Muscle layer of colon (tissue), 2 donors: Measurements from ENCODE around the gene SRPK1.
"Not testable (repeated sequence)": the region's sequence is repeated elsewhere in the genome, so short reads cannot be mapped to it uniquely, and the experiment has no call there.

Source experiments
- H3K27ac ChIP-seq: one replicate; pipeline ENCODE4 v1.7.0; 2013; ENCODE audit warnings: low read depth, mild to moderate bottlenecking, low read length, moderate library complexity
- H3K27me3 ChIP-seq, 2 donors: one replicate each; pipeline ENCODE4 v1.7.0; 2013; ENCODE audit warnings: low read length in 2 of 2, mild to moderate bottlenecking in 2 of 2; ENCODE audit not compliant: insufficient read depth in 2 of 2, control insufficient read depth in 1 of 2
- H3K36me3 ChIP-seq: one replicate; pipeline ENCODE4 v1.7.0; 2013; ENCODE audit warnings: mild to moderate bottlenecking, low read length; ENCODE audit not compliant: insufficient read depth
- H3K4me1 ChIP-seq: one replicate; pipeline ENCODE4 v1.7.0; 2013; ENCODE audit warnings: mild to moderate bottlenecking, low read length; ENCODE audit not compliant: insufficient read depth
- H3K4me3 ChIP-seq, 2 donors: one replicate each; pipeline ENCODE4 v1.7.0; 2013; ENCODE audit warnings: low read length in 2 of 2, low read depth in 1 of 2, mild to moderate bottlenecking in 1 of 2, moderate library complexity in 1 of 2
- H3K9ac ChIP-seq: one replicate; pipeline ENCODE4 v1.7.0; 2013; ENCODE audit warnings: low read length
- H3K9me3 ChIP-seq: one replicate; pipeline ENCODE4 v1.7.0; 2013; ENCODE audit warnings: mild to moderate bottlenecking, low read length
- donor health status: abdominal sarcoma.
- donor health status: Adenocarcinoma of cecum.

Gene SRPK1

DNA sequence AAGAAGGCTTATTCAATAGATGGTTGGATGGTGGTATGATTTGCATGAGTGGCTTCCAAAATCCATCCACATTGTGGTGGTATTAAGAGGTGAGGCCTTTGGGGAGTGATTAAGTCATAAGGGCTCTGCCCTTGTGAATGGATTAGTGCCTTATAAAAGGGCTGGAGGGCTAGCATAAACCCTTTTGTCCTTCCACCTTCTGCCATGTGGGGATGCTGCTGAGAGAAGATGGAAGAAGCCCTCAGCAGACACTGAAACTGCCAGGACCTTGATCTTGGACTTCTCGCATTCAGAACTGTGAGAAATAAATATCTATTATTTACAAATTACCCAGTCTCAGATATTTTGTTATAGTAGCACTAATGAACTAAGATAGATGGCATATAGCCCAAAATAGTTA, 27.8 kb upstream of the SRPK1 start:
- H3K36me3 ChIP-seq = no peaks in the 10 kb centered on the region
- H3K9ac ChIP-seq = no peak overlapping the region
- no peak overlapping the region for H3K4me3 ChIP-seq
- no peak overlapping the region for H3K27ac ChIP-seq
- no peaks in the 10 kb centered on the region for H3K27me3 ChIP-seq
- H3K9me3 ChIP-seq = no peaks in the 10 kb centered on the region
- no peaks in the 10 kb centered on the region for H3K4me1 ChIP-seq

GRCh38 chr6:35945650-35946025, 24.7 kb upstream of the SRPK1 start:
- H3K9ac ChIP-seq = no peak overlapping the region
- no peaks in the 10 kb centered on the region for H3K36me3 ChIP-seq
- H3K9me3 ChIP-seq = no peaks in the 10 kb centered on the region
- H3K4me1 ChIP-seq = no peaks in the 10 kb centered on the region
- H3K4me3 ChIP-seq = no peak overlapping the region
- H3K27me3 ChIP-seq = no peaks in the 10 kb centered on the region
- H3K27ac ChIP-seq = no peak overlapping the region

DNA sequence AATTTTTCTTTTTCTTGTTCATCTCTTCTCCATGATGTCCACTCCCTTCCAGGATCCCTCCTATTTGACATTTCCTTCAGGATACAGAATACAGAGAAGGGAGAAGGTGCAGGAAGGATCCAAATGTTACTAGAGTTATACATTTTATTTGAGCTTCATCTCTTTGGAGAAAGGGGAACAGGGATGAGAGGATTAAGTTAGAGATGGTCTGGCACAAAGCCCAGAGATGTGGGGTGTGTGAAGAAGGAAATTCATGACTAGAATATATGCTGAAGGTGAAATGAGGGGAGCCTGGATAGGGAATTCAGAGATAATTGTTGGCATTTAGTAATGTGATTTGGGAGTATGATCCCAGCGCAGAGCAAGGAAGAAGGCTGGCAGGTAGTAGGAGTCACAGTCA, 22.5 kb upstream of the SRPK1 start:
- H3K4me1 ChIP-seq = no peaks in the 10 kb centered on the region
- no peak overlapping the region for H3K4me3 ChIP-seq
- no peak overlapping the region for H3K27ac ChIP-seq
- no peaks in the 10 kb centered on the region for H3K9me3 ChIP-seq
- no peak overlapping the region for H3K9ac ChIP-seq
- H3K36me3 ChIP-seq = no peaks in the 10 kb centered on the region
- no peaks in the 10 kb centered on the region for H3K27me3 ChIP-seq

DNA sequence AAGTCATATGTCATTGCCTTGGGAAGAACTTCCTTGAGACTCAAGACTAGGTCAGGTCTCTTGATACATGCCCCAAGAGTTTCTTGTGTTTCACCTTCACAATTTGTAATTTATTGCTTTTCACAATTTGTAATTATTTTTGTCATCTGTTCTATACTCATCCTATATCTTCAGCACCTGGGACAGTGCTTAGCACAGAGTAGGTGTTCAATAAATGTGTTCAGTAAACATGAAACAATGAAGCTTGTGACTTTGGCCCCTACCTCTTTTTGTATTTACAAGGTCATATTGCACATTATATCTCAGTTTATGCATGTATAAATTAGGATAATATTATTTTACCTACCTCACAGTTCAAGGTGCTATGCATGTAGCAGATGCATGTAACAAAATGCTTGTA, 21.5 kb upstream of the SRPK1 start:
- no peak overlapping the region for H3K4me3 ChIP-seq
- H3K9ac ChIP-seq = no peak overlapping the region
- no peak overlapping the region for H3K27ac ChIP-seq
- no peaks in the 10 kb centered on the region for H3K27me3 ChIP-seq
- no peaks in the 10 kb centered on the region for H3K36me3 ChIP-seq
- no peaks in the 10 kb centered on the region for H3K9me3 ChIP-seq
- H3K4me1 ChIP-seq = no peaks in the 10 kb centered on the region

GRCh38 chr6:35941170-35941569, 20.3 kb upstream of the SRPK1 start:
- not testable (repeated sequence) for H3K9me3 ChIP-seq, H3K27me3 ChIP-seq, H3K27ac ChIP-seq, H3K4me1 ChIP-seq, H3K9ac ChIP-seq, H3K36me3 ChIP-seq, H3K4me3 ChIP-seq

GRCh38 chr6:35940014-35940413, 19.1 kb upstream of the SRPK1 start:
- not testable (repeated sequence) for H3K27ac ChIP-seq, H3K9ac ChIP-seq, H3K36me3 ChIP-seq, H3K9me3 ChIP-seq, H3K4me1 ChIP-seq, H3K27me3 ChIP-seq, H3K4me3 ChIP-seq

DNA sequence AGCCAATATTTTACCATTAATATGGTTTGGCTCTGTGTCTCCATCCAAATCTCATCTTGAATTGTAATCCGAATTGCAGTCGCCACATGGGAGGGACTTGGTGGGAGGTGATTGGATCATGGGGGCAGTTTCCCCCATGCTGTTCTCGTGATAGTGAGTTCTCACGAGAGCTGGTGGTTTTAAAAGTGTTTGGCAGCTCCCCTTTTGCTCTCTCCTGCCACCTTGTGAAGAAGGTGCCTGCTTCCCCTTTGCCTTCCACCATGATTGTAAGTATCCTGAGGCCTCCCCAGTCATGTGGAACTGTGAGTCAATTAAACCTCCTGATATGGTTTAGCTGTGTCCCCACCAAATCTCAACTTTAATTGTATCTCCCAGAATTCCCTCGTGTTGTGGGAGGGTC, 18.4 kb upstream of the SRPK1 start:
- H3K9ac ChIP-seq, H3K27ac ChIP-seq, H3K36me3 ChIP-seq, H3K4me1 ChIP-seq, H3K4me3 ChIP-seq, H3K27me3 ChIP-seq, H3K9me3 ChIP-seq: not testable (repeated sequence)

DNA sequence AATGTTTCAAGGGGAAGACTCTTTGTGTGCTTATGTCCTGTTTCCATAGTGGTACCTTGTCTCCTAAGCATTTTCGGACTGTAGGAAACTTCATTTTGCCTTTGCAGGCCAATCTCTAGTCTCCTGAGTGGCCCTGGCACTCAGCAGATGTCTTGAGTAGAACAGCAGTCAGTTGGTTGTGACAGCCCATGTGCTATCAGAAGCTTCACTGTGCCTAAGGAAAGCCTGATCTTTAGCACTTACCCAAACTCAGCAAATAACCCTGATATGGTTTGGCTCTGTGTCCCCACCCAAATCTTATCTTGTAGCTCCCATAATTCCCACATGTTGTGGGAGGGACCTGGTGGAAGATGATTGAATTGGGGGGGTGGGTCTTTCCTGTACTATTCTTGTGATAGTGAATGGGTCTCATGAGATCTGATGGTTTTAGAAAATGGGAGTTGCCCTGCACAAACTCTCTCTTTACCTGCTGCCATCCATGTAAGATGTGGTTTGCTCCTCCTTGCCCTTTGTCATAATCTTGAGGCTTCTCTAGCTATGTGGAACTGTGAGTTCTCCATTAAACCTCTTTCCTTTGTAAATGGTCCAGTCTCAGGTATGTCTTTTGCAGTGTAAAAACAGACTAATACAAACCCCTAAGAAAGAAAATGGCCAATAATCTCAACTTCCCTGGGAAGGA, 15.9 kb upstream of the SRPK1 start:
- Histone ChIP-seq H3K27me3 (no peaks in the 10 kb centered on the region), H3K4me1 (no peaks in the 10 kb centered on the region), H3K9ac (no peak overlapping the region), H3K9me3 (no peaks in the 10 kb centered on the region), H3K4me3 (no peak overlapping the region), H3K27ac (no peak overlapping the region), H3K36me3 (no peaks in the 10 kb centered on the region)

DNA sequence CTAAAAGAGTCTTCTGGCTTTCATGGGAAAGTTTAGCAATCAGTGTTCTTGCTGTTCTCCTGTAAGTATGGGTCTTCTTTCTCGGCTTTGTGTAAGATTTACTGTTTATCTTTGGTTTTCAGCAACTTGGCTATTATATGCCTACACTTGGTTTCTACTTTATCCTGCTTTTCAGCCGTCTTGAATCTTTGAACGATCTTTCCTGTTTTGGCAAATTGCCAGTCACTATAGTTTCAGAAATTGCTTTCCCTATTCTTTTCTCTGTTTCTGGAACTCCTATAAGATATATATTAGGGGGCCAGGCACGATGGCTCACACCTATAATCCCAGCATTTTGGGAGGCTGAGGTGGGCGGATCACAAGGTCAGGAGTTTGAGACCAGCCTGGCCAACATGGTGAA, 14.6 kb upstream of the SRPK1 start:
- no peaks in the 10 kb centered on the region for H3K9me3 ChIP-seq
- H3K27ac ChIP-seq = no peak overlapping the region
- H3K36me3 ChIP-seq = no peaks in the 10 kb centered on the region
- H3K4me1 ChIP-seq = no peaks in the 10 kb centered on the region
- no peak overlapping the region for H3K9ac ChIP-seq
- H3K4me3 ChIP-seq = no peak overlapping the region
- no peaks in the 10 kb centered on the region for H3K27me3 ChIP-seq

GRCh38 chr6:35933844-35934243, 12.9 kb upstream of the SRPK1 start:
- Histone ChIP-seq H3K4me1 (no peaks in the 10 kb centered on the region), H3K27ac (no peak overlapping the region), H3K4me3 (no peak overlapping the region), H3K9ac (no peak overlapping the region), H3K9me3 (no peaks in the 10 kb centered on the region), H3K36me3 (no peaks in the 10 kb centered on the region), H3K27me3 (no peaks in the 10 kb centered on the region)

DNA sequence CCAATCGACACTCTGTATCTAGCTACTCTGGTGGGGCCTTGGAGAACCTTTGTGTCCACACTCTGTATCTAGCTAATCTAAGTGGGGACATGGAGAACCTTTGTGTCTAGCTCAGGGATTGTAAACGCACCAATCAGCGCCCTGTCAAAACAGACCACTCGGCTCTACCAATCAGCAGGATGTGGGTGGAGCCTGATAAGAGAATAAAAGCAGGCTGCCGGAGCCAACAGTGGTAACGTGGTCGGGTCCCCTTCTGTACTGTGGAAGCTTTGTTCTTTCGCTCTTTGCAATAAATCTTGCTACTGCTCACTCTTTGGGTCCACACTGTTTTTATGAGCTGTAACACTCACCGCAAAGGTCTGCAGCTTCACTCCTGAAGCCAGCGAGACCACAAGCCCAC, 11.0 kb upstream of the SRPK1 start:
- H3K27ac ChIP-seq, H3K27me3 ChIP-seq, H3K36me3 ChIP-seq, H3K4me3 ChIP-seq, H3K9ac ChIP-seq, H3K4me1 ChIP-seq, H3K9me3 ChIP-seq: not testable (repeated sequence)

DNA sequence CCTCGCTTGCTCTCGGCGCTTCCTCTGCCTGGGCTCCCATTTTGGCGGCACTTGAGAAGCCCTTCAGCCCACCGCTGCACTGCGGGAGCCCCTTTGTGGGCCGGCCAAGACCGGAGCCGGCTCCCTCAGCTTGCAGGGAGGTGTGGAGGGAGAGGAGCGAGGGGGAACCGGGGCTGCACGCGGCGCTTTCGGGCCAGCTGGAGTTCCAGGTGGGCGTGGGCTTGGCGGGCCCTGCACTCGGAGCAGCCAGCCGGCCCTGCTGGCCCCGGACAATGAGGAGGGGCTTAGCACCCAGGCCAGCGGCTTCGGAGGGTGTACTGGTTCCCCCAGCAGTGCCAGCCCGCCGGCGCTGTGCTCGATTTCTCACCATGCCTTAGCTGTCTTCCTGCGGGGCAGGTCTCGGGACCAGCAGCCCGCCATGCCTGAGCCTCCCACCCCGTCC, 10.2 kb upstream of the SRPK1 start:
- H3K4me1 ChIP-seq = no peaks in the 10 kb centered on the region
- H3K27me3 ChIP-seq = no peaks in the 10 kb centered on the region
- H3K9me3 ChIP-seq = no peaks in the 10 kb centered on the region
- H3K4me3 ChIP-seq = no peak overlapping the region
- no peak overlapping the region for H3K27ac ChIP-seq
- H3K36me3 ChIP-seq = no peaks in the 10 kb centered on the region
- no peak overlapping the region for H3K9ac ChIP-seq
